HG03575 (cell line): ENCODE measurements around the gene PNPLA1.
"Not testable (repeated sequence)": the region's sequence is repeated elsewhere in the genome, so short reads cannot be mapped to it uniquely, and the experiment has no call there.

ENCODE experiments used
- ATAC-seq: cut with Tn5 transposase; IDR thresholded peaks from one replicate; pipeline ENCODE4 v1.9.1; 2021; ENCODE audit not compliant: unreplicated experiment, insufficient number of reproducible peaks, low FRiP score; ENCODE audit errors: extremely low read depth

The PNPLA1 gene

GRCh38 chr6:36327919-36328236 lies 58.0 kb downstream of the PNPLA1 start:
- ATAC-seq = no peak

GRCh38 chr6:36328600-36328999 lies 58.7 kb downstream of the PNPLA1 start:
- ATAC-seq = no peak

GRCh38 chr6:36329798-36330291 lies 60.0 kb downstream of the PNPLA1 start:
- no peak for ATAC-seq

DNA sequence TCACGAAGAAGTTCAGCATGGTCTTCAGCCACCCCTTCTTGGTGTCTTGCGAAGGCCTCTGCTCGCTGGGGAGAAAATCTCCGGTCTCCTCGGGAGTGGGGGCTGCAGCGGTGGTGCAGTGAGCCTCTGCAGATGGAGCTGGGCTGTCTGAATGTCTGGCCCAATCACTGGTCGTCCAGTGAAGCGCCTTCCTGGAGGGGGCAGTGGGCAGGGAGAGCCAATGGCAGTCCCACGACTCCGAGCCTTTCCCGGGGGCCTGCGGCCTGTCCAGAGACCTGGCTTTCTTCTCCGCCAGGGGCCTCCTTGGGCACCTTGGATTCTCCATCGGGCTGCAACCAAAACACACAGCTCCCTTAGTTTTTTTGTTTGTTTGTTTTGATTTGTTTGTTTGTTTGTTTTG lies 60.5 kb downstream of the PNPLA1 start:
- no peak for ATAC-seq

DNA sequence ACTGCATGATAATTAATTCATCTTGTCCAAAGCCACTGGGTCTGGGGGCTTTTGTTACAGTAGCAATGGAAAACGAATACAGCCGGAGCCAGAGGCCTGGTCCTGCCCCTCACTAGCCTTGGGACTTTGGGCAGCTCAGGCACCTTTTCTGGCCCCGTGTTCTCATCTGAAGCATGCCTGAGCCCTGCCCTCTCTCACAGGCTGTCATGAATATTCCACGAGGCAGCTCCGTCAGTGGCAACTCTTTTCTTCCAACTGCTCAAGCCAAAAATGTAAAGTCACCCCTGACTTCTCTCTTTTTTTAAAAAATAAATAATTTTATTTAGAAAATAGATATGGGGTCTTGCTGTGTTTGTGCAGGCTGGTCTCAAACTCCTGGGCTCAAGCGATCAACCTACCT lies 61.5 kb downstream of the PNPLA1 start:
- ATAC-seq = no peak

GRCh38 chr6:36333171-36333895 lies 63.5 kb downstream of the PNPLA1 start:
- ATAC-seq = no peak

GRCh38 chr6:36333931-36334725 lies 64.3 kb downstream of the PNPLA1 start:
- ATAC-seq = no peak

DNA sequence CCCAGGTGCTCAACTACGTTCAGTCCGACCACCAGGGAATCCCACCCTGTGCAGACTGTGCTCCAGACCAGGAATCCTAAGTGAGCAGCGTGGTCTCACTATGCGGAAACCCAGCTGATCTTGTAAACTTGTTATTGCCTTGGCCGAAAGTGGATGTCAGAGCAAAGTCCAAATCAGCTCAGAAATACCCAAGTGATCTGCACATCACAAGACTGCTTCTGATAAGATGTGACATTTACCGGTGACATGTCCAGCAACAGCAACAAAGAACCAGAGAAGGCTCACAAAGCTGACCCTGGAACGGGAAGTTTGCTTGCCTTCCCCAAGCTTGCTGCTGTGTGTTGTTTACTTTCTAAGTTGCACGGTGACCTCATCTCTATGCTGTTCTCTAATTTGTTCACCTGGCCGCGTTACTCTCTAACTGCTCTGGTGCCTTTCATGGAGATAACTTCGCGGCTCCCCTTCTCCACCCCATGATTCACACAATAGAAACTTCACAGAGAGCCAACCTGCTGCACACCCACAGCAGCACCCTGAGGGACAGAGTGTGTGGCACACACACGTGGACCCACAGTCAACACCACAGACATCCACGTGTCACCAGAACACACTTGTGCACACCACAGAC lies 65.1 kb downstream of the PNPLA1 start:
- no peak for ATAC-seq

- ATAC-seq = no peak
These were observed 65.8 kb downstream of the PNPLA1 start for GRCh38 chr6:36335465-36336207.

- no peak for ATAC-seq
These were observed 66.4 kb downstream of the PNPLA1 start for GRCh38 chr6:36336208-36336710.

DNA sequence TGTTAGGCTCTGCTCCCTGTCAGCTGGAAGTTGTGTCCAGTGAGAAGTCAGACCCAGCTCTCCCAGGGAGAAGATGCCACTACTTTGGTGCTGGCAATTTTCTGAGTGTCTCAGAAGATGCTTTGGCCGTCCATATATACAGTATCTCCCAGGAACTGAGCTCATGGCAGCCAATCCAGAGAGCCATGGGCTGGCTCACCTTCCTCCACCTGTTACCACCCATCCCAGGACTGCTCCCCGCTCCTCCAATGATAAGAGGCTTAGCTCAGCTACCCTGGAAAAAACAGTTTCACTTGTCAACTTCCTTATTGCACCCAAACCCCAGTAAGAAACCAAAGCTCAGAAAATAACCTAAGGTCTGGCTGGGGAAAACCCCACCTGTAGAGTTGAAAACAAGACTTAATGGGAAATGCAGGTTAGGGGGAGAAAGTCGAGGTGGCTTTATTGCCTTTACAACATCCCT lies 67.0 kb downstream of the PNPLA1 start, which contains the start of gene BNIP5:
TSS of gene BNIP5 (minus strand) at position 110 of the 463 bp plus-strand sequence. CDS start 6,198 bp downstream, outside the sequence.
- ATAC-seq = no peak

- ATAC-seq = no peak
These were observed 68.0 kb downstream of the PNPLA1 start for GRCh38 chr6:36337814-36338213.

- ATAC-seq = not testable (repeated sequence)
These were observed 68.4 kb downstream of the PNPLA1 start for GRCh38 chr6:36338223-36338622.

- no peak for ATAC-seq
These were observed 69.3 kb downstream of the PNPLA1 start for GRCh38 chr6:36339146-36339545.

DNA sequence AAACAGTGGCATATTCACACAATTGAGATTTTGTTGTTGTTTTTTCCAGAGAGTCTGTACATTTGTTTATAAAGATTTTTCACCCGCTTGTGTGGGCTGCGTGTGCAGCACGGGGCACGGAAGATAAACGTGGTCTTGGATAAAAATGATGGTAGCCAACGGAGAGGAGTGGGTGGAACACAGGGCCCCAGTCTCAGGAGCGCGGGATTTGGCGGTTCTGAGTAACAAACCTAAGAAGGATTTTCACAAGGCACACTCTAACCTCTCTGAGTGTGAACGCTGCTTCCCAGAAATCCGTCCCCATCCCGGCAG lies 70.4 kb downstream of the PNPLA1 start:
- ATAC-seq = no peak

DNA sequence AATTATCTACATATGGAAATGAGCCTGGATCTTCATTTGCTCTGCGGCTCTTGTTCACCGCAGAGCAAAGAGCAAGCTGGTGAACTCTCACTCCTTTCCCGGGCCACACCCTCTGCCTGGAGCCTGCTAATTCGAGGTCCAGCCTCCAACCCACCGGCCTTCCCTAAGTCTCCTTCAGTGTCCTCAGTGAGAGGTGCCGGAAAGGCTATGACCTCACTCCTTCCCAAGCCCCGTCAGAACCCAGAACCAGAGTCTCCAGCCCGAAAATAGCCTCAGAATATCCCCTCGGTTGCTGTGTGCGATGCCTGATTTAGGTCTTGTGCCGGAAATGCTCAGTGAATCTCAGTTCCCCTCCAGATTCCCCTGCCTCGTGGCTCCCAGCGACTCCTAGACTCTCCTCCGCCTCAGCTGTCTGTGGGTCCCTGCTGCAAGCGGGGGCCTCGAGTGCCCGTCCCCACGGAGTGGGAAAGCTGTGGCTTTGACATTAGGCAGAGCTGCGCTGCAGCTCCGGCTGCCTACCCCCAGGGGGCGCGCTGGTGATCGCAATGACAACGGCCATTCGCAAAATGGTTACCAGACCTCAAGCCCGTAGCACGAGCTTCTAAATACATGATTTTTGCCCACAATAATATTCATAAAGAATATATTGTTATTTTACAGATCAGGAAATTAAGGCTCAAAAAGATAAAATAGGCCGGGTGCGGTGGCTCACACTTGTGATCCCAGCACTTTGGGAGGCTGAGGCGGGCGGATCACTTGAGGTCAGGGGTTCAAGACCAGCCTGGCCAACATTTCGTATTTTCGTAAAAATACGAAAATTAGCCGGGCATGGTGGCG lies 71.0 kb downstream of the PNPLA1 start:
- ATAC-seq = no peak

DNA sequence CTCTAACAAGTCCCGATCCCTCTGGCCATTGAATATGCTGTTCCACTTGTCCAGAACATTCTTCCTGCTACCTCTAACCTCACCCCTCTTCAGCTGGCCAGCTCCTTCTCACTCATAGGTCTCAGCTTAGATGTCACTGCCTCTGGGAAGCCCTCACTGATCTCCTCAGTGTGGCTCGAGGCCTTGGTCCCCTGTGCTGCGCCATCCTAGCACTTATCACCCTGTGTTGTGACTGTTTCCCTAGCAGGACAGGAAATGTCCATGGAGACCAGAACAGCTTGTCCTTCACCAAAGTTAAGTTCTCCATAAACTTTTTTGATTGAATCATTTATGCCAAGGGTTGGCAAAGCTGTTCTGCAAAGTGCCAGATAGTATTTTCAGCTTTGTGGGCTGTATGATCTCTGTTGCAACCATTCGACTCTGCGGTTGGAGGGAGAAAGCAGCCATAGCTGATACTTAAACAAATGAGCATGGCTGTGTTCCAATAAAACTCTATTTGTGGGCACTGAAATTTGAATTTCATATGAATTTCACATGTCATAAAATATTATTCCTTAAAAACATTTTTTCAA lies 73.3 kb downstream of the PNPLA1 start:
- ATAC-seq = no peak
